Sigmoid colon (tissue), 7 donors: Measurements from ENCODE around the gene DMRT1. TPM values are rescaled to one million over a fixed set of nuclear protein-coding genes. Genes with fewer than 3 reads are reported as not detected.

Experiments used
- DNase-seq: peaks from one replicate; pipeline ENCODE4 v3.0.0-alpha.2; 2019
- H3K27ac ChIP-seq, 4 donors: fragments of 200-600 bp; sonication (generic); one replicate each; pipeline ENCODE4 v1.5.1; 2016 to 2019; ENCODE audit warnings: mild to moderate bottlenecking in 1 of 4
- H3K27me3 ChIP-seq, 3 donors: fragments of 200-600 bp; sonication (generic); one replicate each; pipeline ENCODE4 v1.5.1; 2019; ENCODE audit warnings: mild to moderate bottlenecking in 1 of 3
- H3K36me3 ChIP-seq, 4 donors: fragments of 200-600 bp; sonication (generic); one replicate each; pipeline ENCODE4 v1.5.1; 2016 to 2019
- H3K4me1 ChIP-seq, 4 donors: fragments of 200-600 bp; sonication (generic); one replicate each; pipeline ENCODE4 v1.5.1; 2017 to 2019
- H3K4me3 ChIP-seq, 4 donors: fragments of 200-600 bp; sonication (generic); one replicate each; pipeline ENCODE4 v1.5.1; 2017 to 2019; ENCODE audit warnings: mild to moderate bottlenecking in 2 of 4, moderate library complexity in 1 of 4
- H3K9me3 ChIP-seq, 4 donors: fragments of 200-600 bp in 3 of 4; sonication (generic) in 3 of 4; one replicate each; pipeline versions ENCODE4 v1.5.1 to v1.6.1; 2013 to 2019
- CTCF ChIP-seq, 4 experiments: fragments of 450-650 bp in 3 of 4; fragments of 200-600 bp in 1 of 4; IDR thresholded peaks; one replicate each; pipeline ENCODE4 v1.5.1; 2016 to 2019; ENCODE audit warnings: antibody characterized with exemption in 4 of 4, mild to moderate bottlenecking in 3 of 4, moderate library complexity in 2 of 4
- EP300 ChIP-seq, 4 donors: sonication (generic); formaldehyde crosslinking; IDR thresholded peaks; one replicate each; pipeline ENCODE4 v1.6.1; 2017; ENCODE audit warnings: antibody characterized with exemption in 4 of 4
- POLR2A ChIP-seq, 2 donors: fragments of 450-650 bp; IDR thresholded peaks; one replicate each; pipeline ENCODE4 v1.6.1; 2016; ENCODE audit warnings: antibody characterized with exemption in 2 of 2, mild to moderate bottlenecking in 2 of 2, moderate library complexity in 2 of 2
- POLR2AphosphoS5 ChIP-seq, 4 donors: sonication (generic); formaldehyde crosslinking; IDR thresholded peaks; one replicate each; pipeline ENCODE4 v1.6.1; 2017; ENCODE audit warnings: antibody characterized with exemption in 4 of 4
- WGBS, 2 donors: extraction: QIAGEN DNeasy Blood & Tissue Kit; methylation state at CpG; one replicate each; pipeline ENCODE4 v1.1.7; 2013; 5-methylcytosine and 5-hydroxymethylcytosine counted together
- intact Hi-C: fragments of 100-400 bp; cut with DNase I; formaldehyde crosslinking; loops from one replicate; pipeline ENCODE4 v1.15.1; 2023
- polyA plus RNA-seq, 3 donors: library from polyadenylated mRNA; stranded (reverse); fragments of 200-250 nt; gene quantifications; one replicate each; pipeline ENCODE4 v1.2.3, GENCODE V29; 2013
- total RNA-seq, 4 donors: library from RNA; depleted of rRNA; stranded (reverse); fragments of >200 nt; gene quantifications; one replicate each; pipeline ENCODE4 v1.1.0, GENCODE V29; 2016
- donor health status: healthy with polysubstance abuse.
- donor health status: Bipolar disorder and iron deficiency.
- donor health status: healthy.

Gene DMRT1
- total and polyA plus RNA-seq, 7 donors, result 0.60 TPM; not detected in 6

GRCh38 chr9:843427-843785 lies 1.9 kb downstream of the DMRT1 start:
- WGBS, 2 donors, result 11 to 12% methylated on average over 12 of the region's 12 CpGs
- peaks cover 0 to 26% (median 15%) of the 10 kb centered on the region in 4 donors for H3K4me1 ChIP-seq
- no peak overlapping the region for H3K27ac ChIP-seq
- no peak for DNase-seq
- no peak for TF ChIP-seq EP300 (IDR thresholded peaks at IDR 0.05)
- no peak for TF ChIP-seq POLR2A (IDR thresholded peaks at IDR 0.05)
- no peak for TF ChIP-seq POLR2AphosphoS5 (IDR thresholded peaks at IDR 0.05)
- TF ChIP-seq CTCF (IDR thresholded peaks at IDR 0.05), result no peak
- no peaks in the 10 kb centered on the region for H3K9me3 ChIP-seq
- H3K36me3 ChIP-seq, result no peaks in the 10 kb centered on the region
- no peak overlapping the region for H3K4me3 ChIP-seq
- peaks cover 21 to 86% (median 62%) of the 10 kb centered on the region in 3 donors for H3K27me3 ChIP-seq
- intact Hi-C loops, result no loop called here

- WGBS, 2 donors, result 61 to 63% methylated on average over 7 of the region's 7 CpGs
- no peak overlapping the region for H3K4me3 ChIP-seq
- peaks cover 13 to 59% (median 46%) of the 10 kb centered on the region in 3 donors for H3K27me3 ChIP-seq
- intact Hi-C loops, result no loop called here
- no peak overlapping the region for H3K27ac ChIP-seq
- no peaks in the 10 kb centered on the region for H3K9me3 ChIP-seq
- DNase-seq, result no peak
- H3K36me3 ChIP-seq, result no peaks in the 10 kb centered on the region
- peaks cover 0 to 15% (median 10%) of the 10 kb centered on the region in 4 donors for H3K4me1 ChIP-seq
- TF ChIP-seq EP300 (IDR thresholded peaks at IDR 0.05), result no peak
- no peak for TF ChIP-seq CTCF (IDR thresholded peaks at IDR 0.05)
- no peak for TF ChIP-seq POLR2AphosphoS5 (IDR thresholded peaks at IDR 0.05)
- no peak for TF ChIP-seq POLR2A (IDR thresholded peaks at IDR 0.05)
Observed at GRCh38 chr9:846852-847251, 5.4 kb downstream of the DMRT1 start.

DNA sequence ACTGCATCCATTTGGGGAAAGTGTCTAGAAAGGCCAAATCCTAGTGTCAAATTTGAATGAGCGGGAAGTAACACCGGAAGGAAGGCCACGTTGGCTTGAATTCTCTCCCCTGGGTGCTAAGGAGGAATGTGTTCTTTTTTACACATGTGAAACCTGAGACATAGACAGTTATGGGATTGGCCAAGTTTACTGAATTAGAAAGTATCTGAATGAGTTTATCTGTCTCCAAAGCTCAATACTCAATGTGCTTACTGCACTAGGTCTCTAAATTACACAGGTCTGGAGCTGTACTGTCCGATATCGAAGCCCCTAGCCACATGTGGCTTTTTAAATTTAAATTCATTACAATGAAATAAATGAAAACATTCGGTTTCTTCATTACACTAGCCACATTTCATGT lies 6.0 kb downstream of the DMRT1 start:
- peaks cover 6 to 52% (median 40%) of the 10 kb centered on the region in 3 donors for H3K27me3 ChIP-seq
- WGBS, 2 donors, result 50 to 54% methylated on average over 6 of the region's 6 CpGs
- peaks cover 0 to 10% (median 7%) of the 10 kb centered on the region in 4 donors for H3K4me1 ChIP-seq
- no peaks in the 10 kb centered on the region for H3K36me3 ChIP-seq
- DNase-seq, result no peak
- no peak overlapping the region for H3K4me3 ChIP-seq
- no peak overlapping the region for H3K27ac ChIP-seq
- intact Hi-C loops, result no loop called here
- H3K9me3 ChIP-seq, result no peaks in the 10 kb centered on the region
- no peak for TF ChIP-seq POLR2A (IDR thresholded peaks at IDR 0.05)
- TF ChIP-seq POLR2AphosphoS5 (IDR thresholded peaks at IDR 0.05), result no peak
- TF ChIP-seq CTCF (IDR thresholded peaks at IDR 0.05), result no peak
- no peak for TF ChIP-seq EP300 (IDR thresholded peaks at IDR 0.05)

GRCh38 chr9:849431-849830 lies 7.9 kb downstream of the DMRT1 start:
- Histone ChIP-seq H3K9me3 (no peaks in the 10 kb centered on the region), H3K27me3 (peaks cover 0 to 38% (median 23%) of the 10 kb centered on the region in 3 donors), H3K4me3 (no peak overlapping the region), H3K27ac (no peak overlapping the region), H3K4me1 (no peaks in the 10 kb centered on the region), H3K36me3 (no peaks in the 10 kb centered on the region)
- intact Hi-C loops, result no loop called here
- no peak for TF ChIP-seq POLR2AphosphoS5 (IDR thresholded peaks at IDR 0.05)
- no peak for TF ChIP-seq POLR2A (IDR thresholded peaks at IDR 0.05)
- TF ChIP-seq EP300 (IDR thresholded peaks at IDR 0.05), result no peak
- TF ChIP-seq CTCF (IDR thresholded peaks at IDR 0.05), result no peak
- no peak for DNase-seq
- WGBS, 2 donors, result 65 to 69% methylated on average over 5 of the region's 5 CpGs

GRCh38 chr9:852539-852938 lies 11.0 kb downstream of the DMRT1 start:
- WGBS, 2 donors, result 30 to 45% methylated on average over 4 of the region's 4 CpGs
- H3K27me3 ChIP-seq, result peaks cover 0 to 8% (median 0%) of the 10 kb centered on the region in 3 donors
- no peak for DNase-seq
- H3K4me3 ChIP-seq, result no peak overlapping the region
- no peaks in the 10 kb centered on the region for H3K9me3 ChIP-seq
- H3K4me1 ChIP-seq, result no peaks in the 10 kb centered on the region
- intact Hi-C loops, result no loop called here
- H3K27ac ChIP-seq, result no peak overlapping the region
- no peak for TF ChIP-seq POLR2AphosphoS5 (IDR thresholded peaks at IDR 0.05)
- TF ChIP-seq EP300 (IDR thresholded peaks at IDR 0.05), result no peak
- no peak for TF ChIP-seq POLR2A (IDR thresholded peaks at IDR 0.05)
- no peak for TF ChIP-seq CTCF (IDR thresholded peaks at IDR 0.05)
- H3K36me3 ChIP-seq, result no peaks in the 10 kb centered on the region
